HG03175 (cell line): ENCODE data around the gene TTC39A.
A peak's percentile ranks its signal among the peaks of the same experiment; 100 is the strongest.
"Not testable (repeated sequence)": the region's sequence is repeated elsewhere in the genome, so short reads cannot be mapped to it uniquely, and the experiment has no call there.

Source experiments
- ATAC-seq: cut with Tn5 transposase; IDR thresholded peaks from one replicate; pipeline ENCODE4 v1.9.1; 2021; ENCODE audit warnings: mild to moderate bottlenecking, moderate library complexity; ENCODE audit not compliant: unreplicated experiment

TTC39A gene

DNA sequence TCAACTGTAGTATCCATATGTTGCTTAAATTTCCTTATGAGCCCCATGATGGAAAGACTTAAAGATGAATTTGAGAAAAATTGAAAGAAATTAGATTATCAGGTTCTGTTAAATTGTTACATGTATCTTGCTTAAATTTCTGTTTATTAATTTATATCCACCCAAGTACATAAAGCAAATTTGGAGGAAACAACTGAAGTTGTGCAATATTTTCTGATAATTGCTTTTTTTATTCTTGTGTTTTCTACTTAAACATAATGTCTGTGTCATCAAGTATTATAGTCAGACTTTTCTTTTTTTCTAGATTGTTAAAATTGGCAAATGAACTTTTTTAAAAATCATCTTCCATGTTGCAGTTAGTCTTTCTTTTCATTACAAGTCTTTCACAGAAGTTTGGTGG lies 57.4 kb downstream of the TTC39A start:
- ATAC-seq = no peak

DNA sequence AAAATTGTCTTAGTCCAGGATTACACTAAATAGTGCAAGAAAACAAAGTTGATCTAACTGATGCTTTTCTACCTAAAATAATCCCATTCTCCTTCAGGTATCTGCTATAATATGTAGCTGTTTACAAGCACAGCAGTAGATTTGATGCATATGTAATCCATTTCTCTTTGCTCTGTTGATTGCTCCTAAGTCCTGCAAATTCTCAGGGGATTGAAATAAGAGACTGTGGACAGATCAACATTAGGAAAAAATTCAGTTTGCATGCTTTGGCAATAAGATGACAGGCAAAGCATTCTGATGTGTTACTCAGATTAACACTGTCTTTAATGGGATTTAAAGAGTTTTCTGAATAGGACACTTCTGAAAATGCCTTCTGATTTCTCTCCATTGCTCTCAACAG lies 59.6 kb downstream of the TTC39A start:
- no peak for ATAC-seq

- peak; percentile 20 for ATAC-seq
Observed at GRCh38 chr1:51268634-51269033, 61.7 kb downstream of the TTC39A start.

GRCh38 chr1:51266791-51267190 lies 63.6 kb downstream of the TTC39A start:
- no peak for ATAC-seq

- ATAC-seq = no peak
Observed at GRCh38 chr1:51266181-51266580, 64.2 kb downstream of the TTC39A start.

GRCh38 chr1:51265618-51266017 lies 64.7 kb downstream of the TTC39A start:
- ATAC-seq = no peak

DNA sequence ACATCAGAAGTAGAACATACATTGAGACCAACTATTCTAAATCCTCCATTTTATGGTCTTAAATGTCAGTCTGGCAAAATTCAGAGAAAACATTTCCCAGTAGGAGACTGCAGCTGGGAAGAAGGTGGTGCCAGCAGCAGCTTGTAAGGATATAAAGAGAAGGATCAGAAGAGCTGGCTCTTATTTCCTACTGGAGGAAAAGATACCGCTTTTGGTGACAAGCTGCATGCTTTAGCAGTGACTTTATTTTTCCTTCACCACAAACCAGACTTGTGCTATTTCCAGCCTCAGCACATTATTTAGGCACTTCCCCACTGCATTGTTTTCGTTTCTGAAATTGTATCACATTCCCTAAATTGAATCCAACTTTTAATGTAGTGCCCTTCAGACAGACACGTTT lies 65.9 kb downstream of the TTC39A start:
- no peak for ATAC-seq

DNA sequence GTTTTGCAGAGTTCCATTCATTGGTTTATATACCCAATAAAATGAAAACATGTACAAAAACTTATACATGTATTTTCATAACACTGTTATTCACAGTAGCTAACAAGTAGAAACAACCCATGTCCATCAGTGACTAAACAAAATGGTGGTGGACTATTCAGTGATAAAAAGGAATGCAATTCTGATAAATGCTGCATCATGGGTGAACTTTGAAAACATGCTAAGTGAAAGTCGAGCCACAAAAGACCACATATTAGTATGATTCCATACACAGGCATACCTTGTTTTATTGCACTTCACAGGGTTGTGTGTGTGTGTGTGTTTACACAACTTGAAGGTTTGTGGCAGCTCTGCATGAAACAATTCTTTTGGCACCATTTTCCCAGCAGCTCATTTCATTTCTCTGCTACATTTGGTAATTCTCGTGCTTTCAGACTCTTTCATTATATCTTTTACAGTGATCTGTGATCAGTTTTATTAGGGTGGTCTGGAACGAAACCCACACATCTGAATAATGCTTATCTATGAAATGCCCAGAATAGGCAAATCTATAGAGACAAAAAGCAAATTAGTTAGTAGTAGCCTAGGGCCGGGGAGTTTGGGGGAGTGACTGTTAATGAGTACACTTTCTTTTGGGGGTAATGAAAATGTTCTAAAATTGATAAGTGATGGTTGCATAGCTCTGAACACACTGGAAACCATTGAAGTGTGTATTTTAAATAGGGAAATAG lies 67.0 kb downstream of the TTC39A start:
- no peak for ATAC-seq

GRCh38 chr1:51255331-51255730 lies 75.0 kb downstream of the TTC39A start:
- ATAC-seq = no peak

- ATAC-seq = no peak
Observed at GRCh38 chr1:51253691-51254090, 76.7 kb downstream of the TTC39A start.

DNA sequence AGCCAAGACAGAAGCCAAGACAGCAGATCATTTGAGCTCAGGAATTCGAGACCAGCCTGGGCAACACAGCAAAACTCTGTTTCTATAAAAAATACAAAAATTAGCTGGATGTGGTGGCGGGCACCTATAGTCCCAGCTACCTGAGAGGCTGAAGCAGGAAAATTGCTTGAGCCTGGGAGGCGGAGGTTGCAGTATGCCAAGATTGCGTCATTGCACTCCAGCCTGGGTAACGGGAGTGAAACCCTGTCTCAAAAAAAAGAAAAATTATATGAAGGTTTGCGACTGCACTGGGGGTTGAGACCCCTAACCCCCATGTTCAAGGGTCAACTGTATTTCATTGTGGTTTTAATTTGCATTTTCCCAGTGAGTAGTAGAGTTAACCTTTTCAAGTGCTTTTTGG lies 78.0 kb downstream of the TTC39A start:
- no peak for ATAC-seq

- ATAC-seq = not testable (repeated sequence)
Observed at GRCh38 chr1:51251165-51251564, 79.2 kb downstream of the TTC39A start.

- ATAC-seq = not testable (repeated sequence)
Observed at GRCh38 chr1:51250729-51251128, 79.6 kb downstream of the TTC39A start.

DNA sequence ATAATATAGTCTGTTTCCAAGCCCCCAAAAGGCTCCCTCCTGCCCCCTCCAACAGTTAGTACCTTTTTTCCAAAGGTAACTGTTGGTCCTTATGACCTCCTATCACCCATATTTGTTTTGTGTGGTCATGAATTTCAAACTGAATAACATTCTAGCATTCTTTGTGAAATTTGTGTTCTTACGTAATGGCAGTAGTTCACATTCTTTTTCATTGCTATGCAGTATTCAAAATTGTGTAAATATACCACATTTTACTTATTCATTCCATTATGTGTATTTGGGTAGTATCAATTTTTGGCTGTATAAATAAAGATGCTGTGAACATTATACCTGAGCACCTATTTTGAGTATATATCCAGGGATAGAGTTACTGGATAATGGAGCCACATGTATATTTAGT lies 80.9 kb downstream of the TTC39A start:
- ATAC-seq = no peak

GRCh38 chr1:51247499-51247898 lies 82.9 kb downstream of the TTC39A start:
- no peak for ATAC-seq

- ATAC-seq = peak; percentile 70
Observed at GRCh38 chr1:51247022-51247421, 83.3 kb downstream of the TTC39A start.

- no peak for ATAC-seq
Observed at GRCh38 chr1:51242546-51242945, 87.8 kb downstream of the TTC39A start.

DNA sequence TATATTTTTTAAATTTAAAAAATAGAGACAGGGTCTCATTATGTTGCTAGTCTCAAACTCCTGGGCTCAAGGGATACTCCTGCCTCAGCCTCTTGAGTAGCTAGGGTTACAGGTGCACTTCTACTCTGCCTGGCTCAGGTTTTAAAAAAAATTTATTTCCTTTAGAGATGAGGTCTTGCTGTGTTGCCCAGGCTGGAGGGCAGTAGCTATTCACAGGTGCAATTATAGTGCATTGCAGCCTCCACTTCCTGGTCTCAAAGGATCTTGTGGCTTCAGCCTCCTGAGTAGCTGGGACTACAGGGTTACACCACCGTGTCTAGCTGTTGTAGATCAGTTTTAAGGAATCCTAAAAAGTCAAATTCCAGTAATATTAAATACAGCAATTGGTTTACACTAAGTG lies 89.2 kb downstream of the TTC39A start:
- ATAC-seq = no peak

- ATAC-seq = no peak
Observed at GRCh38 chr1:51240084-51240483, 90.3 kb downstream of the TTC39A start.

- ATAC-seq = no peak
Observed at GRCh38 chr1:51238034-51238403, 92.3 kb downstream of the TTC39A start.

DNA sequence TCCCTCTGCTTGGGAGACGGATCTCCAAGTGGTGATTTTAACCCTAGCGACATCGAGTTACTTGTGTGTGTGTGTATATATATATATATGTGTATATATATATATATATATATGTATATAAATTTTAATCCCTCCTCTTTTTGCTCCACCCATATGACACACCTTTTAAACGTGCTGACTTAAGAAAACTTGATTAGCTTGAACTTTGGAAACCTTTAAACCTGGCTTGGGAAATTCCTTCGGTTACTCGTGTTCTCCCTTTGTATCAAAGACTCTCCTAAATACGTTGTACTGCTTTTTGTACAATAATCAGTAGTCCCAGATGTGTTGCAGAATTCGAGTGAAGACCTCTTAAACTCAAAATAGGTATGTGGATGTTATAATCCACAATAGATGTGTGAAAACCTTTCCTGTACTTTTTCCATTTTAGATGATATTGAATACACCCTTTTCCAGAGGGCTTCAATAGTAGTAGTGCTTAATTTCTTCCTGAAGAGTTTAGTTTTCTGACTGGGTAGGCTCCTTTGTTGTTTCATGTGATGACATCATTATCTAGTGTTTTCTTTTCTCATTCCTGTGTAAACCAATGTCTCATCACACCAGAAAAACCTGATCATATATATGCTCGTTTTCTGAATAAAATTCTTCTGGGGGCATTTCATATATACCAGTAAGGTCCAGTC lies 92.9 kb downstream of the TTC39A start:
- ATAC-seq = no peak
